Gastrocnemius medialis (tissue), 4 donors: ENCODE data around the gene TNRC6B. TPM values are rescaled to one million over a fixed set of nuclear protein-coding genes. Genes with fewer than 3 reads are reported as not detected.

Experiments
- ATAC-seq, 2 donors: fragments of 150-250 bp; one replicate each; pipeline ENCODE4 v1.9.1; 2016
- DNase-seq, 2 donors: peaks; one replicate each; pipeline ENCODE4 v3.0.0-alpha.2; 2019
- H3K27ac ChIP-seq, 4 donors: fragments of 200-600 bp; sonication (generic); 1 replicate in 1 of 4; 2 replicates in 3 of 4; pipeline ENCODE4 v1.5.1; 2016 to 2018; ENCODE audit warnings: mild to moderate bottlenecking in 2 of 4, moderate library complexity in 1 of 4
- H3K27me3 ChIP-seq, 3 donors: fragments of 200-600 bp; sonication (generic) in 2 of 3; 1 replicate in 1 of 3; 2 replicates in 2 of 3; pipeline versions ENCODE4 v1.5.1 to v1.6.0; 2016 to 2019; ENCODE audit warnings: mild to moderate bottlenecking in 1 of 3, moderate library complexity in 1 of 3
- H3K36me3 ChIP-seq, 2 donors: fragments of 200-600 bp; sonication (generic) in 1 of 2; one replicate each; pipeline ENCODE4 v1.5.1; 2017 to 2018
- H3K4me1 ChIP-seq, 2 donors: fragments of 200-600 bp; sonication (generic) in 1 of 2; one replicate each; pipeline ENCODE4 v1.5.1; 2016 to 2017; ENCODE audit warnings: mild to moderate bottlenecking in 2 of 2
- H3K4me3 ChIP-seq, 4 donors: fragments of 200-600 bp; sonication (generic) in 3 of 4; 1 replicate in 1 of 4; 2 replicates in 3 of 4; pipeline ENCODE4 v1.5.1; 2016 to 2019; ENCODE audit warnings: mild to moderate bottlenecking in 2 of 4
- H3K9me3 ChIP-seq, 3 donors: fragments of 200-600 bp; sonication (generic) in 2 of 3; 1 replicate in 1 of 3; 2 replicates in 2 of 3; pipeline ENCODE4 v1.5.1; 2016 to 2019
- CTCF ChIP-seq, 5 experiments: fragments of 450-650 bp in 3 of 5; fragments of 200-600 bp in 2 of 5; sonication (generic) in 2 of 5; IDR thresholded peaks in 4 of 5; conservative IDR thresholded peaks in 1 of 5; 1 replicate in 4 of 5; 2 replicates in 1 of 5; pipeline ENCODE4 v1.5.1; 2016 to 2019; ENCODE audit warnings: antibody characterized with exemption in 5 of 5, mild to moderate bottlenecking in 3 of 5, moderate library complexity in 3 of 5
- POLR2A ChIP-seq, 2 donors: fragments of 450-650 bp; IDR thresholded peaks; one replicate each; pipeline ENCODE4 v1.6.1; 2017; ENCODE audit warnings: antibody characterized with exemption in 2 of 2, mild to moderate bottlenecking in 2 of 2, moderate library complexity in 2 of 2
- in situ Hi-C, 4 donors: fragments of 200-750 bp; cut with MboI; loops; one replicate each; pipeline versions ENCODE4 v1.15.0 to v1.8.0; 2017; ENCODE audit warnings: low sequenced_read_pairs in 4 of 4
- intact Hi-C: fragments of 100-400 bp; cut with DNase I; formaldehyde crosslinking; loops from one replicate; pipeline ENCODE4 v1.15.1; 2023; ENCODE audit warnings: low total_unique reads
- total RNA-seq, 4 donors: library from RNA; depleted of rRNA; stranded (reverse); fragments of >200 nt; gene quantifications; one replicate each; pipeline versions ENCODE4 v1.1.0 to v1.2.3, GENCODE V29; 2016

The TNRC6B gene
- total RNA-seq, 4 donors from 2014 or later = 31.9 to 76.7 (median 57.0) TPM

- in situ Hi-C loops = loop anchor here in 1 of 4 donors (25.0 kb wide), 1 partner anchor 110 kb away; no protein-coding TSS in a partner anchor
- Histone ChIP-seq H3K9me3 (no peaks in the 10 kb centered on the region), H3K4me3 (no peak overlapping the region), H3K27me3 (no peaks in the 10 kb centered on the region), H3K4me1 (no peaks in the 10 kb centered on the region), H3K27ac (no peak overlapping the region), H3K36me3 (peaks cover 0 to 30% of the 10 kb centered on the region in 2 donors)
- no peak for DNase-seq
- intact Hi-C loops = no loop called here
- no peak for ATAC-seq
- TF ChIP-seq CTCF (IDR thresholded peaks at IDR 0.05 in 4 of 5, conservative IDR thresholded peaks at IDR 0.05 in 1 of 5) = no peak
- TF ChIP-seq POLR2A (IDR thresholded peaks at IDR 0.05) = no peak
Measured at GRCh38 chr22:40302149-40302548, 124.4 kb downstream of the TNRC6B start.

- DNase-seq = no peak
- Histone ChIP-seq H3K36me3 (peaks cover 0 to 57% of the 10 kb centered on the region in 2 donors), H3K9me3 (no peaks in the 10 kb centered on the region), H3K4me1 (no peaks in the 10 kb centered on the region), H3K4me3 (no peak overlapping the region), H3K27ac (no peak overlapping the region), H3K27me3 (no peaks in the 10 kb centered on the region)
- TF ChIP-seq CTCF (IDR thresholded peaks at IDR 0.05 in 4 of 5, conservative IDR thresholded peaks at IDR 0.05 in 1 of 5) (no peak), POLR2A (IDR thresholded peaks at IDR 0.05) (no peak)
- in situ Hi-C loops = loop anchor here in 1 of 4 donors (25.0 kb wide), 1 partner anchor 107 kb away; no protein-coding TSS in a partner anchor
- intact Hi-C loops = no loop called here
- ATAC-seq = no peak
Measured at GRCh38 chr22:40305625-40306024, 127.9 kb downstream of the TNRC6B start.

GRCh38 chr22:40308999-40309573 is 131.4 kb downstream of the TNRC6B start:
- H3K36me3 ChIP-seq = peaks cover 3 to 66% of the 10 kb centered on the region in 2 donors
- peaks cover 0 to 7% of the 10 kb centered on the region in 2 donors for H3K4me1 ChIP-seq
- no peak overlapping the region for H3K4me3 ChIP-seq
- intact Hi-C loops = no loop called here
- ATAC-seq = no peak
- no peak for TF ChIP-seq POLR2A (IDR thresholded peaks at IDR 0.05)
- in situ Hi-C loops = loop anchor here in 1 of 4 donors (25.0 kb wide), 1 partner anchor 103 kb away; no protein-coding TSS in a partner anchor
- H3K27ac ChIP-seq = no peak overlapping the region
- no peak for DNase-seq
- no peaks in the 10 kb centered on the region for H3K27me3 ChIP-seq
- no peaks in the 10 kb centered on the region for H3K9me3 ChIP-seq

- in situ Hi-C loops (loop anchor here in 1 of 4 donors (25.0 kb wide), 1 partner anchor 103 kb away; no protein-coding TSS in a partner anchor), intact Hi-C loops (no loop called here)
- H3K4me3 ChIP-seq = no peak overlapping the region
- H3K27ac ChIP-seq = no peak overlapping the region
- no peaks in the 10 kb centered on the region for H3K9me3 ChIP-seq
- DNase-seq (no peak), ATAC-seq (no peak)
- no peaks in the 10 kb centered on the region for H3K27me3 ChIP-seq
- H3K4me1 ChIP-seq = peaks cover 0 to 7% of the 10 kb centered on the region in 2 donors
- H3K36me3 ChIP-seq = peaks cover 4 to 72% of the 10 kb centered on the region in 2 donors
- no peak for TF ChIP-seq CTCF (IDR thresholded peaks at IDR 0.05 in 4 of 5, conservative IDR thresholded peaks at IDR 0.05 in 1 of 5)
- no peak for TF ChIP-seq POLR2A (IDR thresholded peaks at IDR 0.05)
Measured at GRCh38 chr22:40309631-40310030, 131.9 kb downstream of the TNRC6B start.

- in situ Hi-C loops = loop anchor here in 1 of 4 donors (25.0 kb wide), 1 partner anchor 102 kb away; no protein-coding TSS in a partner anchor
- ATAC-seq = no peak
Measured at GRCh38 chr22:40310081-40310767, 132.5 kb downstream of the TNRC6B start.

More at GRCh38 chr22:40310081-40310767, 132.5 kb downstream of the TNRC6B start:
- DNase-seq = no peak
- Histone ChIP-seq H3K27me3 (no peaks in the 10 kb centered on the region), H3K4me3 (no peak overlapping the region), H3K36me3 (peaks cover 5 to 78% of the 10 kb centered on the region in 2 donors), H3K27ac (peak overlapping the region in 1 of 4 donors; percentile 10), H3K9me3 (no peaks in the 10 kb centered on the region), H3K4me1 (peaks cover 0 to 7% of the 10 kb centered on the region in 2 donors)
- TF ChIP-seq POLR2A (IDR thresholded peaks at IDR 0.05) (no peak), CTCF (IDR thresholded peaks at IDR 0.05 in 4 of 5, conservative IDR thresholded peaks at IDR 0.05 in 1 of 5) (no peak)
- intact Hi-C loops = no loop called here
